ENCODE results near the gene OR11L1.

Gene OR11L1

DNA sequence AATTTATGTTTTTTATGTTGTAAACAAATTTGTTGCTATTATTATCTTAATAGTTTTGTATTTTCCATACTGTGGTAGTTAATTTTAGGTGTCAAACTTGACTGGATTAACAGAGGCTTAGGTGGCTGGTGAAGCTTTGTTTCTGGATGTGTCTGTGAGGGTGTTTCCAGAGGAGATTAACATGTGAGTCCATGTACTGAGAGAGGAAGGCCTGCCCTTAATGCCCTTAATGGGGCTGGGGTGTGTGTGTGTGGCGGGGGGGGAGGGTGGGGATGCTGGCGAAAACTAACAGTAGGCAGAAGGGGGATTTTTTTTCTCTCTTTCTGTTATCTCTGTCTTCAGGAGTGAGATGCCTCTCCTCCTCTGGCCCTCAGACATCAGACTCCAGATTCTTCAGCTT is 19.6 kb downstream of the OR11L1 start:
- in situ Hi-C loops (cut with HindIII; ENCODE audit: low sequenced_read_pairs) = no loop called here

DNA sequence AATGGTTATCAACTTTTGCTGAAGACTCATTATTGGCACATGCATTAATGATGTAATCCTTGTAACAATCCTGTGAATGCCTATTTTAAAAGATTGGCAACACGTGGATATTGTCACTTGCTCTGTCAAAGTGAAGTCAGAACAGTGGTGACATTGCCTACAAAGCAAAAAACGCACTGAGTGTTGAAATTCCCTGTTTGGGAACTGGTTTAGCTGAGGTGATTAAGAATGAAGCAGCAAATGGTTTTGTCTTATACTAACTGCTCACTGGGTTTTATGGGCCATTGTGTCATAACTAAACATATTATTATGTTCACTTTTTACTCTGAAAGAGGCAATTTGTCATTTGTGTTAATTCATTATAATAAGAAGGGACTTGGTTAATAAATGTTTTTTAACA is 29.1 kb downstream of the OR11L1 start:
- in situ Hi-C loops (cut with HindIII; ENCODE audit: low sequenced_read_pairs) = no loop called here

DNA sequence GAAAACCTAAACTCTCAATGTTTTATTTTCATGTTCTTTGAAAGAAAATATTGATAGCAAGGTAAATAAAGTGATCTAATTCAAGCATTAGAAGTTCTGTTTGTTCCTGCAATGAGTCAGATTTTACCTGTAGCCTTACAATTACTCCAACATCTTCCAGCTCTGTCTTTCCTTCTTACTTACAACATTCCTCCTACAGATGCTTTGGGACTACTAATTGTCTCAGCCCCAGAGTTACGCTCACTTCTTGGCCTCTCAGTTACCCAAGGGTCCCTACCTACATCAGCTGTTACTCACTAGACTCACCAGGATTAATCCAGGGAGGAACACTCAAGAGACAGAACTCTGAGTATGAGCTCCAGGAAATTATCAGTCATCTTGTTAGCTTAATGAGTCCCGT is 44.2 kb downstream of the OR11L1 start:
- in situ Hi-C loops (cut with HindIII; ENCODE audit: low sequenced_read_pairs) = no loop called here

All from DLD1 (cell line).